Measurements from ENCODE around the gene PGRMC1.
"Not testable (repeated sequence)": the region's sequence is repeated elsewhere in the genome, so short reads cannot be mapped to it uniquely, and the experiment has no call there.

PGRMC1 gene

GRCh38 chrX:119272882-119273419, 36.9 kb downstream of the PGRMC1 start:
- H3K4me3 ChIP-seq (ENCODE audit: low read depth, low read length) = peak overlapping the region; percentile 46
- no peaks in the 10 kb centered on the region for H3K4me1 ChIP-seq (ENCODE audit: control insufficient read depth, insufficient read depth, low read length)

GRCh38 chrX:119273420-119274192, 37.5 kb downstream of the PGRMC1 start:
- Histone ChIP-seq H3K9ac (ENCODE audit: low read depth, low read length) (no peak overlapping the region), H3K4me1 (ENCODE audit: control insufficient read depth, insufficient read depth, low read length) (no peaks in the 10 kb centered on the region), H3K36me3 (ENCODE audit: control insufficient read depth, insufficient read depth, low read length) (no peaks in the 10 kb centered on the region), H3K27me3 (ENCODE audit: control insufficient read depth, insufficient read depth, low read length) (peaks cover 34% of the 10 kb centered on the region), H3K27ac (ENCODE audit: low read depth, low read length) (no peak overlapping the region), H3K4me3 (ENCODE audit: low read depth, low read length) (peak overlapping the region; percentile 52), H3K9me3 (ENCODE audit: control insufficient read depth, insufficient read depth, low read length) (peaks cover 23% of the 10 kb centered on the region)

More at GRCh38 chrX:119272882-119273419, 36.9 kb downstream of the PGRMC1 start:
- Histone ChIP-seq H3K36me3 (ENCODE audit: control insufficient read depth, insufficient read depth, low read length) (no peaks in the 10 kb centered on the region), H3K9me3 (ENCODE audit: control insufficient read depth, insufficient read depth, low read length) (peaks cover 23% of the 10 kb centered on the region), H3K9ac (ENCODE audit: low read depth, low read length) (no peak overlapping the region), H3K27ac (ENCODE audit: low read depth, low read length) (no peak overlapping the region), H3K27me3 (ENCODE audit: control insufficient read depth, insufficient read depth, low read length) (peaks cover 34% of the 10 kb centered on the region)

DNA sequence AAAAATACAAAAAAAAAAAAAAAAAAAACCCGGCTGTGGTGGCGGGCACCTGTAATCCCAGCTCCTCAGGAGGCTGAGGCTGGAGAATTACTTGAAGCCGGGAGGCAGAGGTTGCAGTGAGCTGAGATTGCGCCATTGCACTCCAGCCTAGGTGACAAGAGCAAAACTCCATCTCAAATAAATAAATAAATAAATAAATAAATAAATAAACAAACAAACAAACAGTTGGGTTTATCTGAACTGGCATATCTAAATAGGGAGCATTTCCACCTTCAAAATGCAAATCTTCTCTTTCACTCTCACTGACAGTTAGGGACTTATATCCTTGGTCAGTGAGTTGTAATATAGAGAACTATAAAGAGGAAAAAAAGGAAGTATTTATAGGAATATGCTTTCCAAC, 46.3 kb downstream of the PGRMC1 start:
- not testable (repeated sequence) for H3K36me3 ChIP-seq (ENCODE audit: control insufficient read depth, insufficient read depth, low read length); H3K9ac ChIP-seq (ENCODE audit: low read depth, low read length); H3K9me3 ChIP-seq (ENCODE audit: control insufficient read depth, insufficient read depth, low read length); H3K4me3 ChIP-seq (ENCODE audit: low read depth, low read length); H3K27ac ChIP-seq (ENCODE audit: low read depth, low read length); H3K27me3 ChIP-seq (ENCODE audit: control insufficient read depth, insufficient read depth, low read length); H3K4me1 ChIP-seq (ENCODE audit: control insufficient read depth, insufficient read depth, low read length)

DNA sequence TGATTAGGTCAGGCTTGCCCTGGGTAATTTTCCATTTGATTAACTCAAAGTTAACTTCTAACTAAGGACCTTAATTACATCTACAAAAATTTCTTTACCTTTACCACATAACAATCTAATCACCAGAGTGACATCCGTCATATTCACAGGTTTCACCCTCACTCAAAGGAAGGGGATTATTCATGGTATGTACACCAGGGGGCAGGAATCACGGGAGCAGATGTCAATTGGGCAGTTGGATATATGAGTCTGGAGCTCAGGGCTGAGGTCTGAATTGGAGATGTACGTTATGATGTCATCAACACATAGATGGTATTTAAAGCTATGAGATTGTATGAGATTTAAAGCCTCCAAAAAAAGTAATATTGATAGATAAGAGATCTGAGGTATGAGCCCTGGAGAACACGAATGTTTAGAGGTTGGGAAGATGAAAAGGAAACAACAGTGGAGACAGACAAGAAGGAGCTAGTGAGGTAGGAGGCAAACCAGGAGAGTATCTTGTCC, 52.9 kb downstream of the PGRMC1 start:
- no peak overlapping the region for H3K4me3 ChIP-seq (ENCODE audit: low read depth, low read length)
- no peaks in the 10 kb centered on the region for H3K4me1 ChIP-seq (ENCODE audit: control insufficient read depth, insufficient read depth, low read length)
- H3K9me3 ChIP-seq (ENCODE audit: control insufficient read depth, insufficient read depth, low read length) = peaks cover 23% of the 10 kb centered on the region
- no peaks in the 10 kb centered on the region for H3K36me3 ChIP-seq (ENCODE audit: control insufficient read depth, insufficient read depth, low read length)
- H3K27ac ChIP-seq (ENCODE audit: low read depth, low read length) = no peak overlapping the region
- H3K9ac ChIP-seq (ENCODE audit: low read depth, low read length) = no peak overlapping the region
- no peaks in the 10 kb centered on the region for H3K27me3 ChIP-seq (ENCODE audit: control insufficient read depth, insufficient read depth, low read length)

DNA sequence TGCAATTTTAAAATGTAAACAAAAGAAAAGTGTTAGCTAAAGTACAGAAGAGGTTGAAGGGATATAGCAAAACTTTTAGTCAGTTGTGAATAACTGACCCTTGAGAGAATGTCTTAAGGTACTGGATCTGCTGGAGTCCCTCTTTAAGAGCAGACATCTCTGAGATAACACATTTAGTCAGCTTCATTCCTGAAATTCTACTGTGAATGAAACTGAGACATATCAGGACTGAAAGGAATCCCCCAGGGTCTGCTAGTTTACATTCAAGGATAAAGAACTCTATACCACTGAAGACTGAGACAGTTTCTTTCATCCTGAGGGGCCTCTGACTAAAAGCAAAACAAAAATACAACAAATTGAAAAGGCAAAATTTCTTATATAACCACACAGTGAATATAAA, 54.4 kb downstream of the PGRMC1 start:
- no peak overlapping the region for H3K4me3 ChIP-seq (ENCODE audit: low read depth, low read length)
- no peaks in the 10 kb centered on the region for H3K36me3 ChIP-seq (ENCODE audit: control insufficient read depth, insufficient read depth, low read length)
- no peak overlapping the region for H3K9ac ChIP-seq (ENCODE audit: low read depth, low read length)
- no peak overlapping the region for H3K27ac ChIP-seq (ENCODE audit: low read depth, low read length)
- H3K9me3 ChIP-seq (ENCODE audit: control insufficient read depth, insufficient read depth, low read length) = peaks cover 24% of the 10 kb centered on the region
- no peaks in the 10 kb centered on the region for H3K4me1 ChIP-seq (ENCODE audit: control insufficient read depth, insufficient read depth, low read length)
- H3K27me3 ChIP-seq (ENCODE audit: control insufficient read depth, insufficient read depth, low read length) = no peaks in the 10 kb centered on the region

GRCh38 chrX:119291246-119291645, 55.2 kb downstream of the PGRMC1 start:
- peaks cover 24% of the 10 kb centered on the region for H3K9me3 ChIP-seq (ENCODE audit: control insufficient read depth, insufficient read depth, low read length)
- H3K9ac ChIP-seq (ENCODE audit: low read depth, low read length); H3K36me3 ChIP-seq (ENCODE audit: control insufficient read depth, insufficient read depth, low read length); H3K27me3 ChIP-seq (ENCODE audit: control insufficient read depth, insufficient read depth, low read length); H3K4me3 ChIP-seq (ENCODE audit: low read depth, low read length); H3K4me1 ChIP-seq (ENCODE audit: control insufficient read depth, insufficient read depth, low read length); H3K27ac ChIP-seq (ENCODE audit: low read depth, low read length): not testable (repeated sequence)

- Histone ChIP-seq H3K9ac (ENCODE audit: low read depth, low read length) (no peak overlapping the region), H3K36me3 (ENCODE audit: control insufficient read depth, insufficient read depth, low read length) (no peaks in the 10 kb centered on the region), H3K9me3 (ENCODE audit: control insufficient read depth, insufficient read depth, low read length) (peaks cover 29% of the 10 kb centered on the region)
Measured at GRCh38 chrX:119292445-119292844, 56.4 kb downstream of the PGRMC1 start.

More at GRCh38 chrX:119292445-119292844, 56.4 kb downstream of the PGRMC1 start:
- H3K4me3 ChIP-seq (ENCODE audit: low read depth, low read length) = no peak overlapping the region
- no peaks in the 10 kb centered on the region for H3K4me1 ChIP-seq (ENCODE audit: control insufficient read depth, insufficient read depth, low read length)
- no peak overlapping the region for H3K27ac ChIP-seq (ENCODE audit: low read depth, low read length)
- H3K27me3 ChIP-seq (ENCODE audit: control insufficient read depth, insufficient read depth, low read length) = no peaks in the 10 kb centered on the region
